ENCODE data around the gene SMAD9.
"Not testable (repeated sequence)": the region's sequence is repeated elsewhere in the genome, so short reads cannot be mapped to it uniquely, and the experiment has no call there.

Gene SMAD9

DNA sequence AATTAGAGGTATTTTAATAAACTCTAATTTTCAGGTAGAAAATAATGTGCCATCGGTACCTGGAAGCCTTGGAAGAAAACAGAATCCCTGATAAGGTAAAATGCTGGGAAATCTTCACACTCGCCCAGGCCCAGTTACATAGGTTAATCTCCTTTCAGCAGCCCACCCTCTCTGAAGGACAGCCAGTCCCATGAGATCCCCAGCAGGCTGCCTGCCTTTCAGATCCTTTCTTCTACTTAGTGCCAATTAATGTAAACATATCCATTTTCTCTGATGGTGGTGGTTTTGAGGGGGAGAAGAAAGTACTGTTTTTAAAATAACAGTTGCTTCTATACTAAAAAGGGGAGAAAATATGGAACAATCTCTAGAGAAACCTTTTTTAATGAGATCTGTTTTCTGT, 12.2 kb downstream of the SMAD9 start:
- DNase-seq: no peak

DNA sequence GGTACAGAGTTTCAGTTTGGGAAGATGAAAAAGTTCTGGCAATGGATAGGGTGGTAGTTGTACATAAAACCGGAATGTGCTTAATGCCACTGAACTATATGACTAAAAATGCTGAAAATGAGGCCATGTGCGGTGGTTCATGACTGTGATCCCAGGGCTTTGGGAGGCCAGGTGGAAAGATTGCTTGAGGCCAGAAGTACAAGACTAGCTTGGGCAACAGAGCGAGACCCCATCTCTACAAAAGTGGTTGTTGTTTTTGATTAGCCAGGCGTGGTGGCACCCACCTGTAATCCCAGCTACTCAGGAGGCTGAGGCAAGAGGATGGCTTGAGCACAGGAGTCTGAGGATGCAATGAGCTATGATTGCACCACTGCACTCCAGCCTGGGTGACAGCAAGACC, 12.8 kb downstream of the SMAD9 start:
- no peak for DNase-seq

DNA sequence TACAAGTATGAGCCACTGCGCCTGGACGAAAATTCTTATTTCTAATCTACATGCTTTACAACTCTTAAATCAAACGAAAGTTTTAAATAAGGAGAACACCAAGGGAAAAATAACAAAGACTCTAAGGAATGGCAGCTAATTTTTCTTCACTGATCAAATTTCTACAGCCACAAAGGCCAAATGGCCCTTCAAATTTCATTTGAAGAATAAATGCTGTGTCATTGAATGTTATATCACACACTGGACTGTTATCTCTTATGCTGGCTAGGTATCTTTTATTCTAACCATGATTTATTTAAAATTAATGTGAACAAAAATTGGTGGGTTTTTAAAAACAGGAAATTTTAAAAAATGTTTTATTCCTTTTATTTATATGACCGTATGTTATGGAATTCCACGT, 14.1 kb downstream of the SMAD9 start:
- no peak for DNase-seq

DNA sequence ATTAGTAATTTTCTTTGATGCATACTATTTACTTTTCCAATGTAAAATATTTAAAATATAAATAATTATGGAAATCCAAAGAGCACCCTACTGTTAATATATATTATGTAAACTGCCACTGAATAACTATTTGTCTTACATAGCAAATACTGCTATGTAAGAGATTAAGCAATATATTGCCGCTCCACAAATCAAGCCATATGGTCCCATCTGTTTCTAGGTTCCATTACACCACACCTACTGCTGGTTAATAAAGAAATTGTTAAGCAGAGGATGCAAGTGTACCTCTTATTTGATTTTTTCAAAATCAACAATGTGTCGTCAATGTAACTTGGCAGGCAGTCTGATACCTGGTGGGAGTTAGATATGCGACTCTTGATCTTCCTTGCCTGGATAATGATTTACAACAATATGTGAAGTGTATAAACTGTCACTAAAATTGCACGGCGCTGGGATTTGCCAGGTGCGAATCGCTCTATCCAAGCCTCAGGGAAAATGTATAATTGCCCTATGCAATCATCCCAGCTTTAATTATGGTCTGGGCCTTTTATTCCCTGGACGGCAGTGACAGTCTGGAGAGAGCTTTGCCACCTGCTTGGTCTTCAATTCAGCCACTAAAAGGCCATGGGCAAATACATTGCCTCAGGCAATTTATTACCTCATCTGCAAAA, 16.0 kb downstream of the SMAD9 start:
- DNase-seq: no peak

DNA sequence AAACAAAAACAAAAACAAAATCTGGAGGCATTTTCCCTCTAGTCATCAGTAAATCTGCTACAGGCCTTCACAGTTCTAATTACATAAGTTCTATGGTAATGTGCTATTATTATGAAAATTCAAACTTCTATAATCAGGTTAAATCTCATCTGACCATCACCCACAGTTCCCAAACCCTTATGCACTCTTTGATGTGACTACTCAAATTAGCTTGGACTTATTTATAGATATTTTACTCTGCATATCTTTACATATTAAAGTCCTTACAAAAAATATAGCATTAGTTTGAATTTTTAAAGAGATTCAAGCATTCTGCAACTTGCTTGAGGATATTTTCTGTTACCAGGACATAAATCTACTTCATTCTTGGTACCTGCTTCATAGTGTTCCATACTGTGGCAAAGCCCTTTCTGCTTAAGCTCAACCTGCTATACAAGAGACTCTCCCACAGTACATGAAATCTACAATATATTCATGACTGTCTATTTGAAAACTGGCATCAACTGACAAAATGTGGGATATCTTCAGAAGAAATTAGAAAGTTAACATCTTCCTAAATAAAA, 22.9 kb downstream of the SMAD9 start:
- DNase-seq: no peak

DNA sequence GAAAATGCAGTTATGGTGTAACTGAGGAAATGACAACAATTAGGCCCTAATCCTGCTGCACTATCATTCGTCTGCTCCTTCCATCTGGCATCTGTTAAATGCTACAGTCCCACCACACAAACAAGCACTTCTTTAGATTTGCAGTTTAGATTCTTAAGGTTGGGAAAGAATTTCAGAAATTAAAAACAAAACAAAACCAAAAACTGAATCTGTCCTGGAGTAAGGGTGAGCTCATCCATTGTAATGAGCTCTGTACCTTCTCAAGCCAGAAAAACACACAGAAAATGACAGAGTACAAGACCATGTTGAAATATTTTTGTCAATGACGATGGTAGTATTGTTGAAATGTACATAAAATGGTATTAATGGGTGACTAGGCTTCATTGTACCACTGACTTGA, 28.3 kb downstream of the SMAD9 start:
- DNase-seq: no peak

DNA sequence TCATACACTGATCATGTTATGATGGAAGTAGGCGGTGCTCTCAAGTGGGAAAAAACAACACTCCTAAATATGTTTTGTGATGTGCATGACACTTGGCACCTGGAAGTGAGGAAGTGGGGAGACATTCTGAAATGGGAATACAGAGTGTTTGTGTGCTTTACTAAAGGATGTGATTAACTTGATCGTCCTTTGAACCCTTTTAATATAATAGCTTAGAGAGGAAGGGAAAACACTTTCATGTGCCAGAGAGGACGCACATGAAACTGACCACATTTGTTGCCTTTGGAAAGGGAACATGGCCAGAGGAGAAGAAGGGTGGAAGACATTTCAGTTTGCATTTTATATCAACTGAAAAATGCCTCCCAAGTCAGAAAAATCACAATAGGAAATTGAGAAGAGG, 31.4 kb downstream of the SMAD9 start:
- DNase-seq: no peak

DNA sequence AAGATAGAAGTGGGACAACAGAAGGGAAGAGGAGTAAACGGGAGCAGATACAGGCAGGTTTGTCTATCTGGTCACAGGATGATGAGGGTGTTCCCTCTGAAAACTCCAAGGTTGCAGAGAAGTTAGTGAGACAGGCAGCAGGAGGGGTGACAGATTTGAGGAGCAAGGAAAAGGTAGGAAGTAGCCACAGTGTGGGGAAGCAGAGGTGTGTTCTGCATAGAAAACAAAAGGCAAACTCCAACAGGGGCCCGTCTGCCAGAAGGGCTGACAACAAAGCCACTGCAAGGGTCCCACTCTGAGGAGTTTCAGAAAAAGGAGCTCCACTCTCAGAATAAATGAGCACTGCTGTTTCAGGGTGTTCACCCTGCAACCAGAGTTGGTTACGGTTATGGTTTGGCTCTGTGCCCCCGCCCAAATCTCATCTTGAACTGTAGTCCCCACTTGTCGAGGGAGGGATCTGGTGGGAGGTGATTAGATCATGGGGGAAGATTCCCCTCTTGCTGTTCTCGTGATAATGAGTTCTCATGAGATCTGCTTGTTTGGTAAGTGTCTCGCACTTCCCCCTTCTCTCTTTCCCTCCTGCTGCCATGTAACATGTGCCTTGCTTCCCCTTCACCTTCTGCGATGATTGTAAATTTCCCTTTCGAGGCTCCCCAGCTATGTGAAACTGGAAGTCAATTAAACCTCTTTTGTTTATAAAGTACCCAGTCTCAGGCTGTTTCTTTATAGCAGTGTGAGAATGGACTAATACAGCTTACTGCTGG, 32.1 kb downstream of the SMAD9 start:
- no peak for DNase-seq

DNA sequence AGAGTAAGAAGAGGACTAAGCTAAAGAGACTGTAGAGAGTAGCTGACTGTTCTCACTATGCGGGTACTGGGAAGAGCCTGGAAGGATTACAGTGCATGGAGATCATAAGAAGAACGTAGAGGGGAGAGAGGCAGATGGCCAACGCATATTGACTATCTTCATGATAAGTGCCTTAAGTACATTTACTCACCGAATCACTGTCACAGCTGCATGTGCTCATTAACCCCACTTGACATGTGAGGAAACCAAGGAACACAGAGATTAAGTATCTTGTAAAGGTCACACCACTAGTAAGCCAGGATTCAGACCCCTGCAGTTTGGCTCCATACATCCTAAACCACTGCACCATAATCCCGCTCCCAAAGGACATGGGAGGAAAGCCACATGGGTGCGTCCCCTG, 34.1 kb downstream of the SMAD9 start:
- no peak for DNase-seq

DNA sequence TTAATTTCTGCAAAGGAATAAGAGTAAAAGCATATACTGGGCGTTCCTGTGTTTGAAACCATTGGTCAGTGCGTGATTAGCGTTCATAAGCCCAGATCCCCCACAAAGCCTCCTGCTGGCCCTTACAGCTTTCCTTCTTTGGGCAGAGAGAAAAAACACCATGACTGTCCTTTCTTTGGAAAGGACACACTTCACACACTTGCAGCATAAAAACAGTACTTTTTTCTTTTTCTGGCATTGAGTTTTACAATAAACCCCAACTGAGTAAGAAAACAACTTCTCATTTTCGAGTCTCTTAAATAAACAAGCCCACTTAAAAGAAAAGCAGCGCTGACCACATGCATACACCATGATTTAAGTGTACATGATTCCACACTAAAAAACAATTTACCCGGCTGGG, 35.8 kb downstream of the SMAD9 start:
- DNase-seq: no peak

DNA sequence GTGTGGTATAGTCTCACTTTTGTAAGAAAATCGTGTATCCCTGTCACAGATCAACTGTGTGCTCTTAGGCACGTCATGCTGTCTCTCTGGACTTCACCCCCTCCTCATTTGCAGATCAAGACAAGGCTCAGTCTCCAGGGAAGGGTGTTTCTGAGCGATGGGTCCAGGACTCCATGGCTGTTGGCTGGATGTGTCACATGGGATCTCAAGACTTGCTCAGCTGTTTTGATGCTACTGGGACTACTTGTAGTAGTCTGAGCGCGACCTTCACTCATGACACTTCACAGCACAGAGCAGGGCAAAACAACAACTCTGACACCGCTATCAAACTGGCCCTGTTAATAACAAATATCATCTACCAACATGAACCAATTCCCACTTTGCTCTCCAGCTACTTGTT, 36.2 kb downstream of the SMAD9 start:
- DNase-seq: no peak

DNA sequence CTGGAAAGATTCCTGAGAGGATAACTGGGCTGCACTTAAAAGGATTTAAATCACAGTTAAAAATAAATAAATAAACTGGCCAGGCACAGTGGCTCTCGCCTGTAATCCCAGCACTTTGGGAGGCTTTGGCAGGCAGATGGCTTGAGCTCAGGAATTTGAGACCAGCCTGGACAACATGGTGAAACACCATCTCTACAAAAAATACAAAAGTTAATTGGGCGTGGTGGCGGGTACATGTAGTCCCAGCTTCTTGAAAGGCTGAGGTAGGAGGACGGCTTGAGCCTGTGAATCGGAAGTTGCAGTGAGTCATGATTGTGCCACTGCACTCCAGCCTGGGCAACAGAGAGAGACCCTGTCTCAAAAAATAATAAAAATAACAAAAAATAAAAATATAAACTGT, 36.6 kb downstream of the SMAD9 start:
- not testable (repeated sequence) for DNase-seq

DNA sequence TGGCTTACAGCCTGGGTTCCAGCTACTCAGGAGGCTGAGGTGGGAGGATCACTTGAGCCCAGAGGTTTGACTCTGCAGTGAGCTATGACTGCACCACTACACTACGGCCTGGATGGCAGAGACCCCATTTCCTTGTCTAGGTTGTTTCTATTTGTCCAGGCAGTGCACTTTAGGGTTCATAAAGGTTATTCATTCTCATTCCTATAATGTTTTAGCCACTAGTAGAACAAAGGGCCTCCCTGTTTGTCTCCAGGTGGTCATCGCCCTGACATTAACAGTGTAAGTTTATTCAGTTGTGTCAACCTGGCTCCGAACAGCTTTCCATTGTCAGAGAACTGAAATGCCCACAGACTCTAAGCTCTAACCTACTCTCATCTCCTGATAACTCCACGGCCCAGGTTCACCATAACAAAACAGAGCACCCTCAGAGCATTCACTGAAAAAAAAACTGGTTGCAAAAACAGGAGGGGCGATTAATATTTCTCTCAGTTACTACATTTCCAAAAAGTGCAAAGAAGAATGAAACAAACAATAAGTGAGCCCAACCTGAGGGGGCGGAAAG, 37.1 kb downstream of the SMAD9 start:
- no peak for DNase-seq

DNA sequence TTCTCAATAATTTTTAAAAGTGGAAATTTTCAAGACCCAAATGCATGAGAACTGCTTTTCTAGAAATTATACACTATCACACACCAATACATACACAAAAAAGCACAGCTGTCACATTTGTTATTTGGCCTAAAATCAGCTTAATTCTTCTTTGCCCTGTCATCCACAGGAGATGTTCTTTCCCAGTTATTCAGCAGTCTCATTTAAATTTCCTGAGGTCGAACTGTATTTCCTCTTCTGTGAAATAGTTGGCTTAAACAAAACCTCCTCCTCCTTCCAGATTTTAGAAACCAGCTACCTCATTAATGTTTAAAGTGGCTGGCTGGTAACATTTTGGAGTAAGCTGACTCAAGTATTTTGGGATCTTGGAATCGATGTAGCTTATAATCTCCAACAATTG, 39.1 kb downstream of the SMAD9 start:
- no peak for DNase-seq

DNA sequence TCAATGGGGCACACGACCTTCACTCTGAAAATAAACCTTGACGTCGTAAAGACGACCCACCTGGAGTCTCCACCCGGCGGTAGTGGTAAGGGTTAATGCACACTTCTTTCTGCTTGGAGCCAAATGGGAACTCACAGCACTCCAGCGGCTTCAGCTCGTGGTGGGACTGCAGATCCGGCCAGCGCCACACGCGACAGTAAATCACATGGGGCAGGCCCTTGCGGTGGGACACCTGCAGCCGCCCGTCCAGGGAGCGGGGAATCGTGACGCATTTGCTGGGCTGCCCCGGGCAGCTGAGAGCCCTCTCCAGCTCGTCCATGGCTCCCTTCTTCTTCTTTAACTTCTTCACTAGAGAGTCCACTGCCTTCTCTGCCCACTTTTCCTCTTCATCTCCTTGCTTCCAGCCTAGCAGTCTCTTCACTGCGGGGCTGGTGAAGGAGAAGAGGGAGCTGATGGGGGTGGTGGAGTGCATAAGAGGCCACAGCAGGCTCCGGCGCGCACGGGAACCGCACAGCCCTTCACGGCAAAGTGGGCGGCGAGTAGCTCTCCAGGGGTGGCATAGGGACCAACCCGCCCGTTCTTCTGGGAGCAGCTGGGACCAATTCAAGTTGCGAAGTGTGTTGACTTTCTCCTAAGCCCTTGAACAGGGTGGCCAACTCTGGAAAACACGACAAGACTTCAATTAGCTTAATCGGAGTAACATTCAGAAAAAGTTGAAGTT, 40.7 kb downstream of the SMAD9 start:
- no peak for DNase-seq

DNA sequence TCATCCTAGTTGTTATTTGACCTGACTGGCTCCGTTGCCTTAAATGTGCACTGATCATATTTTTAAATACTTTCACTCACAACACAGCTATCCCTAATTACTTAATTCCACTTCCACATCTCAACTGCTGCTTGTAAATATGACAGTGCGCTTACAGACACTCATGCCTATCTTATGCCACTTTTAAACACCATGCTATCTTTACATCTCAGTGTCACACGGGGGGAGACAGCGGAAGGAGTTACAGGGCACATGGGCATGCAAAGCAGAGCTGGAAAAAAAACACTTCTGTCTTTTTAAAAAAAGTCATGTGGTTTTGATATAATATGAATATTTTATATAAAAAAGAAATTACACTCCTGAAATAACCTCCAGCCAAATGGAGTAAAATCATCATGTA, 44.1 kb downstream of the SMAD9 start:
- no peak for DNase-seq

DNA sequence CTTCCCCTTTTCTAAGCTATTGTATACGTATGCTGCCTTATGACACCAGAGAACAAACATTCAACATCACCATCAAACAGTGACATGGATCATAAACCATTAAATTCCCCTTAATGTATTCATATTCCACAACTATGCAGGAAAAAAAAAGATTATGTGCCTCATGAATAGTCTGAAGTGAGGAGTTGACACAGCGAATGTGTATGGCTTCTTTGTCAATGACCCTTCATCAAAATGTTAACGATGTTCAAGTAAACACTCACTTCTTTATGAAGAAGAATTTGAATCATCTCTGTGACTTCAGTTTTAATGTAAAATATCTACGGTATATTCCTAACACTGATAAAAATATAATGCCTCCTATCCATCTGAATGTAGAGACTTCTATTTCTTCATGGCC, 44.6 kb downstream of the SMAD9 start:
- DNase-seq: no peak

DNA sequence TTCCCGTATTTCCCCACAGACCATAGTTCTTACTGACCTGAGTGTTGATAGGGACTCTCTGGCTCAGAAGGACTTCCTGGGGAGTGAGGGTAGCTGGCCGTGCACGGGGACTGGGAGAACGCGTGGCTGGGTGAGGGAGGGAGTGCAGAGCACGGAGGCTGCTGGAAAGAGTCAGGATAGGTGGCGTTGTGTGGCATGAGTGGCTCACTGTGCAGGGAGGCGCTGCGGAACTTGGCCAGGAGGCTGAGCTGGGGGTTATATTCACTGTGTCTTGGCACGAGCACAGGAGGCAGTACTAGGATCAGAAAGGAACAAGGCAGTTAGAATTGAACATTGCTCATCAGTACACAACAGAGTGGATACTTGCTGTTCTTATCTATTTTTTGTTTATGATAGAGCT, 47.4 kb downstream of the SMAD9 start:
- no peak for DNase-seq

DNA sequence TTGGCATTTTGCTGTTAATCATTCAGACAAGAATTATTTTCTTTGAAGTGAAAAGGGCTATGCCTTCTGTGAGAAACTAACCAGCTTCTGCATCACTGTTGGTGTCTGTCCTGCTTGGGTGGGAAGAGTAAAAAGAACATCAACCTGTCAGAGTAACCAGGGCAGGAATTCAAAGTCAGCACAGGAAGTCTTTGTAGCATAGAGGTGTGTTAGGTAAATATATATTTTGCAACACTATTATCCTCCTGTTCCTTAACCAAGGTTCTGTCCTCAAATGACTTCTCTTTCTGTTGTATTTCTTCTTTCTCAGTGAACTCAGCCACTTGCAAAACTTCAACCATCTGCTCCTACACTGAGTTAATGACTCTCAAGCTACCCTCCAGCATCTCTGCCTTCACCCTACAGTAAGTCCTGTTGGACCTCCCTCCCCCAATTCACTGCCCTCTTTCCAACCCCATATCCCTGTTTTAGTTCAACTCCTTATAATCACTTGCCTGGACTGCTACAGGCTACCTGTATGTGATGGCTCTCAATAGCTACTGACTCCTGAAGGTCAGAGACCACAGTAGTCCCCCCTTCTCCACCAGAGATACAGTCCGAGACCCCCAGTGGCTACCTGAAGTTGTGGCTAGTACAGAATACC, 49.9 kb downstream of the SMAD9 start:
- DNase-seq: no peak

DNA sequence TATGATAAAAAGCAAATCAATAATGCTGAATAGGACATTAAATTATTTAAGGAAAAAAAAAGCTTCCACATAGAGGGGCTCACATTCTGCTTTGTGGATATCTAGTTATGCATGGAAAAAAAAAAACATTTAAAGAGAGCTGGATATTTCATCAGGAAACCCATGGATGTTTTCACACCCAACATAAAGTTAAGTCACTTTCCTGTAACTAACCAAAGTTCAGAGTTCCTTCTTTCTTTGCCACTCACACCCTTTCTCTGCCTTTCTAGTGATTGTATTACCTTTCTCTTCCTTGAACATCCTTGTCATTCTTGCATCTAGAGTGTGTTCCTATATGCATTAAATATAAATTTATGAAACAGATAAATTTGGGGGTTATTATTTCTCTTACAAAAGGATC, 53.8 kb downstream of the SMAD9 start:
- no peak for DNase-seq

DNA sequence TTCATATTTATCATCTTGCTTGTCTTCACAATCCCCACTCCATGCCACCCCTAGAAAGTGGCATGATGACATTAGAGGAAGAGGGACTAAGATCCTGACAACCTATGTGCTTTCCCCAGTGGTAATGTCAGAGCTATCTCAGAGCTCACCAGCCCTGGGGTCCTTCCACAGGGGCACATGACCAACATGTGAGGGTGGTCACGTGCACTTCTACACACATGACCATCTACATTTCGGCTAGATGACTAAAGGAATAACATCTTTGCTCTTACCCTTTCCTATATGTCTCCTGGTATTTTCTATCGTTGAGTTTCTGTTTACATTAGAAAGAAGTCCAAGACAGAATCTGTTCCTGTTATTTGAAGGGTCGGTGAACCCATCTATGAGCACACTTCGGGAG, 54.8 kb downstream of the SMAD9 start:
- no peak for DNase-seq

DNA sequence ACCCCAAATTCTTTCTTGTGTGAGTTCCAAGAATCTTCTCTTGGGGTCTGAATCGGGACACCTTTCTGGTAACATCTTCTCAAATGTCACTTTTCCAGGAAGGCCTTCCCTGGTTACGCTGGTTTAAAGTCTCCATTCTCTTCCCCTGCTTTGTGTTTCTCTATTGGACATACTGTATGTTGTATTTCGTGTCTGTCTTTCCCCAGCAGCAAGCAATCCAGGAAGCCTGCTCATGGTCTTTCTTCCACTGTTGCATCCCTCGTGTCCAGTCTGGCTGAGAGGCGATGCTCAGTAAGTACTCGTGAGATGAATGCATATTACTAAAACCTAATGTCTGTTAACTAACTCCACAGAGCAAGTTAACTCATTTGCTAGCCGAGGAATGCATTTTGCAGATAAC, 57.3 kb downstream of the SMAD9 start:
- DNase-seq: no peak
